PC-9 (cell line): ENCODE data around the gene PTPRM. TPM values are rescaled to one million over a fixed set of nuclear protein-coding genes. Genes with fewer than 3 reads are reported as not detected.

ENCODE experiments used
- BruUV-seq: library from RNA; stranded (reverse); fragments of 400-500 nt; replicated peaks from 2 replicates; lab custom pipeline; 2021; lab: Mats Ljungman, UMichigan
- CTCF ChIA-PET: fragments of 300-600 bp; sonication (Branson Sonifier 250); formaldehyde crosslinking; loops from one replicate; lab custom pipeline; 2022; ENCODE audit warnings: antibody characterized with exemption; lab: Charles Lee
- POLR2A ChIA-PET: fragments of 300-600 bp; sonication (Branson Sonifier 250); formaldehyde crosslinking; loops from one replicate; lab custom pipeline; 2022; ENCODE audit warnings: antibody characterized with exemption; ENCODE audit not compliant: unreplicated experiment; lab: Charles Lee
- DNase-seq, 2 experiments: peaks; one replicate each; pipeline versions ENCODE4 v3.0.0 to v3.0.0-alpha.2; 2015 to 2022; ENCODE audit warnings: mixed read lengths in 1 of 2
- H2AFZ ChIP-seq: fragments of 200-600 bp; sonication (generic); 2 replicates; pipeline ENCODE4 v1.8.1; 2017; ENCODE audit warnings: antibody characterized with exemption
- H3F3A ChIP-seq: fragments of 200-600 bp; sonication (generic); 2 replicates; pipeline ENCODE4 v1.8.1; 2017; ENCODE audit warnings: antibody characterized with exemption, mild to moderate bottlenecking, low read depth; ENCODE audit not compliant: insufficient read depth
- H3K27ac ChIP-seq: fragments of 200-600 bp; sonication (generic); 2 replicates; pipeline ENCODE4 v1.6.1; 2016; ENCODE audit warnings: mixed run types
- H3K27me3 ChIP-seq: fragments of 200-600 bp; sonication (generic); 2 replicates; pipeline ENCODE4 v1.6.1; 2016; ENCODE audit warnings: low read depth, mixed run types; ENCODE audit not compliant: insufficient read depth
- H3K36me3 ChIP-seq: fragments of 200-600 bp; sonication (generic); 2 replicates; pipeline ENCODE4 v1.6.1; 2016; ENCODE audit warnings: low read depth, mixed run types
- H3K4me1 ChIP-seq: fragments of 200-600 bp; sonication (generic); replicated peaks from 2 replicates; pipeline ENCODE4 v1.6.1; 2016; ENCODE audit warnings: mixed run types; ENCODE audit not compliant: insufficient read depth
- H3K4me2 ChIP-seq: fragments of 200-600 bp; sonication (generic); 2 replicates; pipeline ENCODE4 v1.6.1; 2017; ENCODE audit warnings: mixed run types
- H3K4me3 ChIP-seq: fragments of 200-600 bp; sonication (generic); 2 replicates; pipeline ENCODE4 v1.6.1; 2016; ENCODE audit warnings: mixed run types
- H3K79me2 ChIP-seq: fragments of 200-600 bp; sonication (generic); 2 replicates; pipeline ENCODE4 v1.6.1; 2017; ENCODE audit warnings: low read depth, mixed run types
- H3K9me2 ChIP-seq: fragments of 200-600 bp; sonication (generic); 2 replicates; pipeline ENCODE4 v1.8.1; 2017; ENCODE audit warnings: mild to moderate bottlenecking; ENCODE audit not compliant: insufficient read depth
- H3K9me3 ChIP-seq: fragments of 200-600 bp; sonication (generic); 2 replicates; pipeline ENCODE4 v1.8.1; 2016; ENCODE audit warnings: low read depth; ENCODE audit not compliant: insufficient read depth
- H4K20me1 ChIP-seq: fragments of 200-600 bp; sonication (generic); 2 replicates; pipeline ENCODE4 v1.8.1; 2017; ENCODE audit not compliant: insufficient read depth
- CTCF ChIP-seq: fragments of 200-600 bp; sonication (generic); conservative IDR thresholded peaks from 2 replicates; pipeline ENCODE4 v1.6.1; 2017; ENCODE audit warnings: mixed run types, antibody characterized with exemption, mild to moderate bottlenecking, moderate library complexity
- EZH2 ChIP-seq: fragments of 200-600 bp; sonication (generic); IDR thresholded peaks from 2 replicates; pipeline ENCODE4 v1.8.0; 2017; ENCODE audit warnings: antibody characterized with exemption, low read depth
- intact Hi-C: fragments of 100-400 bp; cut with micrococcal nuclease; formaldehyde crosslinking; loops from one replicate; pipeline ENCODE4 v1.10.0; 2022; ENCODE audit not compliant: unreplicated experiment
- total RNA-seq: library from RNA; stranded (reverse); gene quantifications from 2 replicates; pipeline ENCODE4 v1.2.3, GENCODE V29; 2021

The PTPRM gene
- total RNA-seq, 1 experiment from 2014 or later = 32.5 TPM

GRCh38 chr18:8196238-8196637, 629.1 kb downstream of the PTPRM start:
- Histone ChIP-seq H3K9me2 (0 out of 2 replicates have a peak, but pooled peaks cover 6% of the 10 kb centered on the region), H3K4me2 (no peak overlapping the region), H3K79me2 (no peaks in the 10 kb centered on the region), H3K4me1 (no peaks in the 10 kb centered on the region), H3K27ac (no peak overlapping the region), H3K36me3 (no peaks in the 10 kb centered on the region), H2AFZ (no peak overlapping the region), H3K4me3 (no peak overlapping the region), H3F3A (no peaks in the 10 kb centered on the region), H4K20me1 (no peaks in the 10 kb centered on the region), H3K9me3 (no peaks in the 10 kb centered on the region), H3K27me3 (no peaks in the 10 kb centered on the region)
- no peak for DNase-seq
- no TSS peak for BruUV-seq
- ChIA-PET POLR2A (no interaction called here), CTCF (no interaction called here)
- intact Hi-C loops = no loop called here
- TF ChIP-seq CTCF (no peak), EZH2 (no peak)

- no peak for DNase-seq
- Histone ChIP-seq H3K27me3 (no peaks in the 10 kb centered on the region), H4K20me1 (no peaks in the 10 kb centered on the region), H3K9me3 (no peaks in the 10 kb centered on the region), H3K79me2 (no peaks in the 10 kb centered on the region), H3K9me2 (0 out of 2 replicates have a peak, but pooled peaks cover 4% of the 10 kb centered on the region), H3K27ac (no peak overlapping the region), H3K36me3 (no peaks in the 10 kb centered on the region), H2AFZ (no peak overlapping the region), H3K4me2 (no peak overlapping the region), H3F3A (no peaks in the 10 kb centered on the region), H3K4me1 (no peaks in the 10 kb centered on the region), H3K4me3 (no peak overlapping the region)
- intact Hi-C loops = no loop called here
- no TSS peak for BruUV-seq
- ChIA-PET POLR2A (no interaction called here), CTCF (no interaction called here)
- no peak for TF ChIP-seq EZH2
Measured at GRCh38 chr18:8197499-8197898, 630.4 kb downstream of the PTPRM start.

- no peaks in the 10 kb centered on the region for H3K9me3 ChIP-seq
- H3K4me2 ChIP-seq = no peak overlapping the region
- intact Hi-C loops = no loop called here
- no peaks in the 10 kb centered on the region for H3K36me3 ChIP-seq
- no peaks in the 10 kb centered on the region for H4K20me1 ChIP-seq
- no peaks in the 10 kb centered on the region for H3K9me2 ChIP-seq
- DNase-seq = no peak
- TF ChIP-seq CTCF (no peak), EZH2 (no peak)
- BruUV-seq = no TSS peak
- H2AFZ ChIP-seq = no peak overlapping the region
- H3K79me2 ChIP-seq = no peaks in the 10 kb centered on the region
- H3K27ac ChIP-seq = no peak overlapping the region
- no peaks in the 10 kb centered on the region for H3K27me3 ChIP-seq
- POLR2A ChIA-PET = no interaction called here
- CTCF ChIA-PET = no interaction called here
- H3K4me3 ChIP-seq = no peak overlapping the region
- H3F3A ChIP-seq = no peaks in the 10 kb centered on the region
- H3K4me1 ChIP-seq = no peaks in the 10 kb centered on the region
Measured at GRCh38 chr18:8207996-8208395, 640.9 kb downstream of the PTPRM start.

GRCh38 chr18:8208716-8209115, 641.6 kb downstream of the PTPRM start:
- Histone ChIP-seq H3K9me3 (no peaks in the 10 kb centered on the region), H3K36me3 (no peaks in the 10 kb centered on the region), H3K79me2 (no peaks in the 10 kb centered on the region), H3K4me2 (no peak overlapping the region), H3K9me2 (no peaks in the 10 kb centered on the region), H3K27me3 (no peaks in the 10 kb centered on the region), H3K27ac (no peak overlapping the region), H2AFZ (no peak overlapping the region), H3K4me3 (no peak overlapping the region), H3K4me1 (no peaks in the 10 kb centered on the region), H3F3A (no peaks in the 10 kb centered on the region), H4K20me1 (no peaks in the 10 kb centered on the region)
- ChIA-PET POLR2A (no interaction called here), CTCF (no interaction called here)
- intact Hi-C loops = no loop called here
- TF ChIP-seq CTCF = no peak
- TF ChIP-seq EZH2 = no peak
- no peak for DNase-seq
- BruUV-seq = no TSS peak
